Measurements from ENCODE around the gene MTHFS.

The MTHFS gene

DNA sequence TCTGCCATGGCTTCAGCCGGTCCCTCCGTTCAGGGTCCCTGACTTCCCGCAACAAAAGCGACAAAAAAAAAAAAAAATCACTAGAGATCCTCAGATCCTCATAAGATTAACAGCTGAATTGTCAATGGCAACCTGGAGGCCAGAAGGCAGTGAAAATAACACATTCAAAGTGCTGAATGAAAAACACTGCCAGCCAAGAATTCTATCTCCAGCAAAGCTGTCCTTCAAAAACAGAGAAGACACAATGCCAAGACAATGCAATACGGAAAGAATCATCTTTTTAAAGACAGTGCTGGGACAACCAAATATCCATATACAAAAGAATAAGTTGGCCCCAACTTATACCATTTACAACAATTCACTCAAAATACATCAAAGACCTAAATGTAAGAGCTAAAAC lies 21.6 kb downstream of the MTHFS start:
- no peak for DNase-seq (ENCODE audit: low read depth)

DNA sequence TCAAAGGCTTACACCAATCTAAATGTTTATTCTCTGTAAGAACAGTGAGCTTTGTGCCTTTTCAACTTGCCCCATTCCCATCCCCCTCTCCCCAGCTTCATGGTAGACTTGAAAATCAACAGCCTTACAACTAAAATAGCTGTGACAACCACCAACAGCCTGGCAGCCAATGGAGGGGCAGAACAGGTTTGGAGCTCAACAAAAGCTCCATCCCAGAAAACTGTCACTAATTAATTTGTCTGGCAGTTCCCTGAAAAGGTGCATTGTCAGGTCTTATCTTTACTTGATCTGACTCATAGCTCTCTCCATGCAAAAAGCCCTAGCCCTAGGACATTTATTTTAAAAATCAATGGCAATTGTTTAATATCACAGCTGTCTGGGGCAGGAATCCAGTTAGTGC lies 22.6 kb downstream of the MTHFS start:
- DNase-seq (ENCODE audit: low read depth): no peak

DNA sequence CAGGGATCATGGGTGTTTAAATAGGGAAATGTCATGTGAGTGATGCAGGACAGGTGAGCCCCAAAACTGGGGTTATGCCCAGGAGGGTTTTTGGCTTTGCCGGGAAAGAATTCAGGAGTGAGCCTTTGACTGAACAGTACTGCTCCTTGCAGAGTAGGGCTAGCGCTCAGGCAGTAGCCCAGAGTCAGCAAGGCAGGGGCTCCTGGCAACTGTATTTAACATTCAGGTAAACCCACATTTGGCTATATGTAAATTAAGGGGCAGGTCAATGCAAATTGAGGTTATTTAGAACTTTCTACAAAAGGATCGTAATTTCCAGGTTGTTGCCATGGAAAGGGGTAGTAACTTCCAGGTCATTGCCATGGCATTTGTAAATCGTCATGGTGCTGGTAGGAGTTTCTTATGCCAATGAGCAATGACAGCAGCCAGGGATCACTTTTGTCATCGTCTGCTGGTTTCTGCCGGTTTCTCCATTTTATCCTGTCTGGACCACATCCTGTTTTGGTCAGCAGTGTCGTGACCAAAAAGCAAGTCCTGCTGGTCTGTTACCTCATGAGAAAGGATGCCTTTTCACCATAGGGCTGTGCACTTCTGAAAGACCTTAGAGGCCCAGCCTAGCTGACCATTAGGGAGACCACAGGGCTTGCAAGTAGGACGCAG lies 24.3 kb downstream of the MTHFS start:
- no peak for DNase-seq (ENCODE audit: low read depth)

DNA sequence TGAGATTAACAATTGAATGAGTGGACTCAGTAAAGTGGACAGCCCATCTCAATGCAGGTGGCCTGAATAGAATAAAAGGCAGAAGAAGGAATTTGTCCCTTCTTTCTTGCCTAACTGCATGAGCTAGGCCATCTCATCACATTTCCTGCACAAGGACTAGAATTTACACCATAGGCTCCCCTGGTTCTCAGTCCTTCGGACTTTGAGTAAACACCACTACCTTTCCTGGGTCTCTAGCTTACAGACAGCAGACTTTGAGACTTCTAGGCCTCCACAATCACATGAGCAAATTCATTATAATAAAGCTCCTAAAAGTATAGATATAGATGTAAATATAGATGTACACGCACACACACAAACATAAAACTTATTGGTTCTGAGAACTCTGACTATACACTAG lies 28.3 kb downstream of the MTHFS start:
- DNase-seq (ENCODE audit: low read depth): no peak

DNA sequence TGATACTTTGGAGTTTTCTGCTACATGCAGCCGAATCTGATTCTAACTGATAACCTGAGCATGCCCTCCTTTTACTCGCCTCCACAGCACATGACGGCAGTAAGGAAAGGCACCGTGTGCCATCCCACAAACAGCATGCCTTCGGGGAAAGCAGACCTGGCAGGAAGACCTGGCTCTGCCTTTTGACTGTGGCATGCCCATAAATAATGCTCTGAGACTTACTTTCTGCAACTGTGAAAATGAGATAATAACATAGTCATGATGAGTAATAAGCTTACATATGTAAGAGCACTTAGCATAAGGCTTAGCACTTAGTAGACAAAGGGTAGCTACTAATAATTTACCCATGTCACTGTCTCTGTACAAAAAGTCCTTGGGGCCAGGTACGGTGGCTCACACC lies 32.9 kb downstream of the MTHFS start:
- no peak for DNase-seq (ENCODE audit: low read depth)

DNA sequence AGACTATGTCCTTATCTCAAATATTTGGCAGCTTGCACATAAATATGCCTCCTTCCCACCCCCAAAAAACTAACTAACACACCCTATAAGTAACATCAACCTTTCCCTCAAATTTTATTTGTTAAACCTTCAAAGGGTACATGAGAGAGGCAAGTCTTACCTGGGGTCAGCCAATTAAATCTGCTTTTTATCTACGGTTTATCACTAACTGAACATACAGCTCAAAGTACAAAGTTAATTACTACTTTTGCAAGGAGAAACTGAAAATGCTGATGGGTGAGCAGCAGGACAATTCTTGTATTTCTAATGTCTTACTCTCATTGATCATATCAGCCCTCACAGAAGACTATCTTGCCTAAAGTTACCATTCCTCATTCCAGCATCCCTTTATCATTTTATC lies 34.6 kb downstream of the MTHFS start:
- DNase-seq (ENCODE audit: low read depth): no peak

DNA sequence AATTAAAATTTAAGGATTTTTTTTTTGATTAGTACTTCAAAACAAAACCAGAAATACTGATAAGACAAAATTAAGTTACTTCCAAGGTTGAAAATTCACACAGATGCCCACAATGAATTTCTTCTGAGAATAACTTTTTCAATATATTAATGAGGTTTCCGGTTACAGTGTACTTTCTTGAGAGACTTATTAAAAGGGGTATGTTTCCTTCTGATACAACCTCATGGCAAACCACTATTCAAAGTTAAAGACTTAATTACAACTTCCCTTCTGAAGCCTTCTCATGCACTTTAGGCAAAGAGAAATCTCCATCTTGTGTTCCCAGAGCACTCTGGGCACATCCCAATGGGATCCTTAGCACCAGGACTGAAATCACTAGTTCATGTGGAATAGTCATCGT lies 36.2 kb downstream of the MTHFS start:
- no peak for DNase-seq (ENCODE audit: low read depth)

DNA sequence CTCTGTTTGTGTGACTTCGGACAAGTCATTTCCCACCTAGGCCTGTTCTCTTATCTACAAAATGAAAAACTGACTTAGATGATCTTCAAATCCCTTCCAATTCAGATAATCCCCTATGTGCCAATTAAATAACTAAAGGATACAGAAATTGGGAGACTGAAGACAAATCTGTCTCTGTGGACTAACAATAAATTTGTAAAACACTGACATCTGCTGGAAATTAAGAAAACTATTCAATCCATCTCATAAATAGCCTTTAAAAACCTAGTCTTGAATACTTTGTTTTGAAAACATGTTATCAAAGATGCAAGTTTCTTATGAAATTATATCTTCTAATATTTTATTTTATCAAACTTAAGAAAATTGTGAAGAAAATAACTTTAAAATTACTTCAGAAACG lies 38.3 kb downstream of the MTHFS start:
- DNase-seq (ENCODE audit: low read depth): no peak

DNA sequence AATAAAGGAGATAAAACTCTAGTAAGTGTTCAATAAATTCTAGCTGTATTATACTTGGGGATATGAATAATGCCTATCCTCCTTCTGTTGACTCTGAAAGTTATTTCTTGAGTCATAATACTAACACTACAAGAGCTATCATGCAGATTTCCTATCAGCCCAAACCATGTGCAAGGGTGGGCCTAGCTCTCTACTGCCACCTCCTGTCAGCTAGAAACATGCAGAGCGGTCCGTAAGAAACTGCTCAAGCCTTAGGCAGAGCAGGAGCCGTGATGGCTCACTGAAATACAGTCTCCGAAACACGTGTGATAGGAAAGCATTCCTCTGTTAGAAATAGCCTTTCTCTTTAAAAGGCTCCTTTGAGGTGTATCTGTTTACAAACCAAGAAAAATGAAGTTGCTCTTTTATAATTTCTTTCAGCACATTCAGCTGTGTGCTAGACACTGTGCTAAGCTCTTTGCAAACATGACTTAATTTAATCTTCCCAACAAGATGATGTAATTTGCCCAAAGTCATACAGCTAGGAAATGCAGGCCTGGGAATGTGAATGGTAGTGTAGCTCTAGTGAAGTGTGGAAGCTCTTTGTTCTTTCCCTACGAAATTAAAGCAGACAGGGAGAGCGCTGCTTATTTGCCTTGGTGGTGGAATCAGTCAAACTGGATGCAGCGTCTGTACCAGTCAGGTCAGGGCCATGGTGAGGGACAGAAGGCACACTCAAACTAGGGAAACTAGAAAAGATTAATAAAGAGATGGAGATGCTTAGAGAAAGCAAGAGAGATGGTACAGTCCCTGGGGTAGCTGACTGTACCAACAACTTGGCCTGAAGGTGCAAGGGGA lies 43.1 kb downstream of the MTHFS start:
- DNase-seq (ENCODE audit: low read depth): peak; percentile 76

DNA sequence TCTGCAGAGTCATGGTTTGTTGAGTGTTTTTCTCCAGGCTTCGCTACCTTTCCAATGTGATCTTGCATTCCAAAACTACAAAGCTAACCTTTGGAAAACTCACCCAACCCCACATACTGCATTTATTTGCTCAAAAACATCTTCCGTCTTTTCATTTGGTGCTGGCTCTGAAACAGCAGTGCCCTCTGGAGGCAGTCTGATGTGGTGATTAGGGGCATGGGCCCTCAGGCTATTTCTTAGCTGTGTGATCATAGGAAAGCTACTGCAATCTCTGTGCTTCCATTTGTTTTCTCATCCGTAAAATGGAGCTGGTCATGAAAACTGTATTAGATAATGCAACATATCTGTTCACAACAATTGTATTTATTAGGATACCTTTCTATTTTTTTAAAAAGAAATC lies 47.0 kb downstream of the MTHFS start:
- DNase-seq (ENCODE audit: low read depth): peak; percentile 29

DNA sequence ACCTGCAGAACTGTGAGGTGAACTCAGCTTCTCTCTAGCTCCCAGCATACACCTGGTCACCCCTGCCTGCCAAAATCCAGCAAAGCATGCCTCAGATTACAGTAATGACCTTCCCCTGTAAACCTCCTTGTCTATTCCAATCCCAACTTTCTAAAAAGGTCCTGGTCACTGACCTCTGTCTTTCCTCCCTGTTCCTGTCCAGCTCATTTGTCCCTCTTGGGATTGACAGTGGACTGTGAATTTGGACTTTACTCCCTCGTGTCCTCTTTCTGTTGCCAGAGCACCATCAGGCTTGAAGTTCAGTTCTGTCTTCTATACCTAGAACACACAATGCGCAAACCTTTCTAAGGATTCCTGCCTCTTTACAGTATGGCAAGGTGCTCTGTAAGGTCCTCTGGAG lies 50.3 kb downstream of the MTHFS start:
- DNase-seq (ENCODE audit: low read depth): no peak

DNA sequence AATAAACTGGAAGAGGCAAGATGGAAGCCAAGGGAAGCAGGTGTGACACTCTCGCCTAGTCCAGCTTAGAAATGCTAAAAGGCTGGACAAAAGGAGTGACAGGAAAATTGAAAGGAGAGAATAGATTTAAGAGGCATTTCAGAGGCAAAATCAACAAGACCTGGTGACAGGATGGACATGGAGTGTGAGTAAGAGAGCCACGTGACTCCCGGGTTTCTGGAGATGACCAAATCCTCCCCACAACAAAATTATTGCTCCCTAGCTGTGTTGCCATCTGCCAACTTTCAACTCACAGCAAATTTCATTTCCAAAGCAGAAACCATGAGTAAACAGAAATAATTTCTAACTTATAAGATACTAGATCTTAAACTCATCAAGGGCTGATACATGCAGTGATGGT lies 52.6 kb downstream of the MTHFS start:
- DNase-seq (ENCODE audit: low read depth): no peak

DNA sequence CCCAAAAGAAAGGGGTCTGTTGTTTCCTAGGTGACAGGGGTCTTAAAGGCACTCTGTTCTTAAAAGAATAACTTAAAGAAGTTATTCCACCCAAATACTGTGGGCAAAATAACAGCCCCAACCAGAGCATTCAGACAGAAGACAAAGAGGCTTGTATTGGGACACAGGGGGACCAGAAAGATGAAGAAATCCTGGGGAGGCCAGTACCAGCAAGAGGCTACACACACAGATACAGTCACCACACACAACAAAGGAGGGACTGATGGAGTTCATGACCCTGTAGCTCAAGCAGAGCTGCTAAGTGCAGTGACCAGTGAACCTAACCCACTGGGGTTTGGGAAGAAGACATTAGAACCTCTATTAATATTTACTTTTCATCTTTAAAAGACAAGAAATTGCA lies 59.0 kb downstream of the MTHFS start:
- no peak for DNase-seq (ENCODE audit: low read depth)

DNA sequence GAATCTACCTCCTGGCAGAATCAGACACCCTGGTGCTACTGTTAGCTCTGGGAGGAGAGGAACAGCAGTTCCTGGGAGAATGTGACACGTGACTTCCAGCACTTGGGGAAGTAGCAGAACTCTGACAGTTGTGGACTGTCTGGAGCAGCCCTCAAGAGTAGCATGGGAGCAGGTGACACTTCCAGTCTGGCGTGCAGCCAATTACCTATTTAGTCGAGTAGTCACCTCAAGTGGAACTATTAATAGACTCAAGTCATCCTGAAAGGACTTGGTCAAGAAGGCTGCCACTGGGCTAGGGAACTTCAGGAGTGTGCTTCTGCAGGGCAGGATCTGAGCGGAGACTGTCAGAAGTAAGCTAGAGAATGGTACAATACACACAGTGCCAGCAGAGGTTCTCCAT lies 62.3 kb downstream of the MTHFS start:
- DNase-seq (ENCODE audit: low read depth): no peak

DNA sequence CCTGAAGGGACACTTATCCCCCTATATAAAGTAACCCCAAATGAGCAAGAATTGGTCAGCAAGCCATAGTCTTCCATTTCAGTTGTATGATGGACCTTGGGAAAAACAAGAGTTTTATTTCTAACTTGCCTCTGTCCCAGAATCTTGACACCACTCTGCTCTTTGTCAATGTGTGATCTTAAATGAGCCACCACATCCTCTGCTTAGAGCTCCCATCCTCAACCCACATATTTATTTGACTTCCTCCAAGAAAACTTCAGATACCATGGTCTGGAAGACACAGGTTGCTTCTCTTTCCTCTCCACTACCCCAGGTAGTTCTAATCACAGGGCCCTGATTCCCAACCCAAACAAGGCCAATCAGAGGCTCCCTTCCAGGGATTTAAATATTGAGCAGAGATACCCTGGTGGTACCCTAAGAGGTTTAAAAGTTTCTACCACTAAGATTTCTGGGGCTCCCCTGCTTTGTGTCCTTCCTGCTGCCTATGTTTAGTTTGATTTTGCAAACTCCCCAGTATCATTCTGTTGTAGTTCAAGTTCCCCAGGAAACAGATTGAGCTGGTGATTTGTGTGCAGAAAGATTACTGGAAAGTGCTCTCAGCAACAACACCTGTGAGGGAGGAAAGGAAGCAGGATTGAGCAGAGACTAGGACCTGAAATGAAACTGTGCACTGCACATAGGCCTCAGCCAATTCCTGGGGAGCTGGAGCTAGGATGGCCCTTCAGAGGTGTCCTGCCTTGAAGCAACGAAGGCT lies 64.3 kb downstream of the MTHFS start:
- DNase-seq (ENCODE audit: low read depth): no peak

DNA sequence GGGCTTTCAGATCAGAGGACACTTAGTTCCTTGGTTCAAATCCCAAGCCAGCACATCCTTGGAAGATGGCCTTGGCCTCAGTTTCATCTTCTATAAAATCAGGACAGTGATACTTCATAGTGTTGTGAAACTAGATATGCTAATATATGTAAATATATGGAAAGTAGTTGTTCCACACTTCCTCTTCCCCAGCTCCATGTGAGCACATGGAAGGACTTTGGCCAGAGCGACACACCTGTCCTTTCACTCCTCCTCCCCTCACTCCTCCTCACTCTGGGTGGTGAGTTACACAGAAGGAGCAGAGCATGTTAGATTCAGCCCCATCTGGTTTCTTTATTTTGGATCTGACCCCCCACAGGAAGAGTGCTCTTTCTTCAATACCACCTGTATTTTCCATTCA lies 65.2 kb downstream of the MTHFS start:
- no peak for DNase-seq (ENCODE audit: low read depth)

DNA sequence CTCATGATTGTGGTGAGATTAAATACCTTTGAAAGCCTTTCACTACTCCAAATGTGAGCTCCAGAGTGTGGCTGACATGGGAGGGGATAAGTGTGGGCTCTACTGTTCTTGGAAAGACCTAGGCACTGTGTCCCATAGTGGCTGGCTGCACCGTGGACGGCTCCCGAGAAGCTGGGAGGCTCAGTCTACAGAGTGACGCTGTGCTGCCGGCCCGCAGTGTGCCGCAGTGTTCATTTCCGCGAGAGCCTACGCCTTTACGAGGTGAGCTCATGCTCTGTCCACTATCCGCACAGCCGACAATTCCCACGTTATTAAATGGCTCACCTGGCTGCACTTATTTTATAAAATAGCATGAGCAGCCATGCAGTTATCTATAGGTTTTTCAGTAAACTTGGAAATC lies 66.9 kb downstream of the MTHFS start:
- no peak for DNase-seq (ENCODE audit: low read depth)

DNA sequence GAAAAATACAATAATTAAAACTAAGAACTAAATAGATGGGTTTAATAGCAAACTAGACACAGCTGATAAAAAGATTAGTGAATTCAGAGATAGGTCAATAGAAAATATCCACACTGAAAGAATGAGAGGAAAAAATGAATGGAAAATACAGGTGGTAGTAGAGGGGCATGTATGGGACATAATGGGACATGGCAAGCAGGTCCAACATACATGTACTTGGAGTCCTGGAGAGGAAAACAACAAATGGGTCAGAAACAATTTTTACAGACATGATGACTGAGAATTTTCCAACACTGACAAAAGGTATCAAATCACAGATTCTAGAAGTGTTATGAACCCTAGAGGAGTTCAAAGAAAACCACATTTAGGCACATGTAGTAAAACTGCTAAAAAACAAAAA lies 68.4 kb downstream of the MTHFS start:
- no peak for DNase-seq (ENCODE audit: low read depth)

DNA sequence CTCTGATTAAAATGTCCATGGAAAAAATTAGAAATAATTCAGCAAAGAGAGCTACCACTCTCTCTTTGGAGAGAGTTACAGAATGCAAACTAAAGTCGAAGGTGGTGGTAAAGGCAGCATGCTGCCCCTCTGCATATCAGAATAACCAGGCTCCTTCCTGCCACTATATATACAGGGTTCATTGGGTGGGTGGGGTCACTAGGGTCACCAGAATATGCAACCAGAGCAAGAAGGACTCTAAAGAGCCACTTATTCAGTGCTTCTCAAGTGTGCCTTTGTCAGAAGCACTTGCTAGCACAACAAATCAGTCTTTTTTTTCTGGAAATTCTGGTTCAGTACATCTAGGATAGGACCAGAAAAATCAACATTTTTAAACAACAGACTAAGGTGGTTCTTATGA lies 70.0 kb downstream of the MTHFS start:
- DNase-seq (ENCODE audit: low read depth): no peak

DNA sequence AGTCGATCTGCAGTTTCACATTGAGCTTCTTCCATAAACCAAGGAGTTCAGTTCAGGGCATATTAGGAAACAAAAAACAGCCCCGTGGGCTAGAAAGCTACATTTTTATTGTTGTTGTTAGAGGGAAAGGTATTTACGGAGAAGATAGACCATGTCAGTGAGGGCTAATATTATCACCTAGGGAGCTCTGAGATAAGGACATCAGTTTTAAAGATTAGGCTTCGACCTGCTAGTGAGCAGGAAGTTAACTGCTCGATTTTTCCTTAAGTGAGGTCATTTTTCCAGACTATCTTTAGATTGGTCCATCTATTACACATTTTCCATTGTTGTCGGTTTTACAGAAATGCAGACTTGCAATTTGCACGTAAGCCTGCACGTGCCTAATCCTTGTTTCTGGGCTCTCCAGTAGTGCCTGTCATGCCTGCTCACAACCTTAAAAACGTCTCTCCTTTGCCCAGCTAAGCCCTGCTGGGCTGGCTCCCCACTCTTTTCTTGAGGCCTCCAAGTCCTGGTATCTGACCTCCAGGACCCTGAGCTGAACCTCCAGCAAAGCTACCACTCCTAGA lies 72.6 kb downstream of the MTHFS start:
- DNase-seq (ENCODE audit: low read depth): no peak

DNA sequence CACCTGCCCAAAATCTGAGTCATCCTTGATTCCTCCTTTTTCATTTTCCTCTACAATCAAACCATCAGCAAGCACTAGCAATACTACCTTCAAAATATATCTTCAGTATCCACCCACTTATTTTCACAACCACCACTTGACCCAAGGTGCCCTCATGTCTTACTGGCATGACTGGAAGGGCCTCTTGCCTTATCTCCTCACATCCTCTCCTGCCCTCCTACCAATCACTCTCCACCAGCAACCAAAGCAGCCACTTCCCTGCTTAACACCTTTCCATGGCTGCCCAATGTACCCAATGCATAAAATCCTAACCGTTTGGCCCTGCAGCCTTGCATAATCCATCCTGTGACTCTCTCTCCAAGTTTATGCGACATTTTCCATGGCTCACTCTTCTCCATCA lies 76.0 kb downstream of the MTHFS start:
- no peak for DNase-seq (ENCODE audit: low read depth)

DNA sequence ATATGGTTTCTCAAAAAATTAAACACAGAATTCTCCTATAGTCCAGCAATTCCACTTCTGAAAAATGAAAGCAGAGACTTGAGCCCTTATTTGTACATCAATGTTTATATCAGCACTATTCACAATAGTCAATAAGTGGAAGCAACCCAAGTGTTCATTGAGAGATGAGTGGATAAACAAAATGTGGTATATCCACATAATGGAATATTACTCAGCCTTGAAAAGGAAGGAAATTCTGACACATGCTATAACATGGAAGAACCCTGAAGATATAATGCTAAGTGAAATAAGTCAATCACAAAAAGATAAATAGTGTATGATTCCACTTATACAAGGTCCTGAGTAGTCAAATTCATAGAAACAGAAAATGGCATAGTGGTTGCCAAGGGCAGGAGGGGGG lies 76.6 kb downstream of the MTHFS start:
- DNase-seq (ENCODE audit: low read depth): no peak

DNA sequence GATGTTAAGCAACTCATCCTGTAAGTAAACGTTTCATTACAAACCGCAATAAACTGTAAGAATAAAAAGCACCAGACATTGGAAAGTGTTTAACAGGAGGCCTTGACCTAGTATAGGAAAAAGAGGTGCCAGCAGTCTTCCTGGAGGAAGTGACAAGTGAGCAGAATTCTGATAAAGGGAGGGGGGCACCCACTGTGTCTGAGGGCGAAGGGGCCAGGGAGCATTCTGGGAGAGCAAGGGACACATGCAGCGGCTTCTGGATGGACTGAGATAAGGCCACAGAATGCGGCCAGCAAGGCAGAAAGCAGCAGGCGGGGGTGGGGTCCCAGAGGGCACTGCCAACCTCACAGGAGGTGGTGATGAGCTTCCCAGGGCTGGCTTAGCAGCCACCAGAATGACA lies 80.2 kb downstream of the MTHFS start:
- DNase-seq (ENCODE audit: low read depth): no peak

All from fibroblast of gingiva (primary cell).